Measurements from ENCODE around the gene ARFGEF3.

The ARFGEF3 gene

DNA sequence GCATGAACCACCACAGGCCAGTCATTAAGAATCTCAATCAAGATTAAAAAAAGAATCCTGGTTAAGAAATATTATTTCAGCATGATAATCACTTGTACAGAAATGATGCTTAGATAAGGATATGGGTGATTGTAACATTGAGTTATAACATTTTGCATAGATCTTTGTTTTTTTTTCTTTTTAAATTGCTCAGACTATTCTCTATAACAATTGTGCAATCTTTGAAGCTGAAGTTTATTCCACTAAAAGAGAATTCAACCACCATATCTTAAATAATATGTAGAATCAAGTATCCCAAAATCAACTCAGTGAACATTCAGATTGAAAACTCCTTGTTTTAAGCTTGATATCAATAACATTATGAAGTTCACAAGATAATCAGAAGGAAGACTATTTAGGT lies 215.3 kb downstream of the ARFGEF3 start:
- TF ChIP-seq, protein P1, sequence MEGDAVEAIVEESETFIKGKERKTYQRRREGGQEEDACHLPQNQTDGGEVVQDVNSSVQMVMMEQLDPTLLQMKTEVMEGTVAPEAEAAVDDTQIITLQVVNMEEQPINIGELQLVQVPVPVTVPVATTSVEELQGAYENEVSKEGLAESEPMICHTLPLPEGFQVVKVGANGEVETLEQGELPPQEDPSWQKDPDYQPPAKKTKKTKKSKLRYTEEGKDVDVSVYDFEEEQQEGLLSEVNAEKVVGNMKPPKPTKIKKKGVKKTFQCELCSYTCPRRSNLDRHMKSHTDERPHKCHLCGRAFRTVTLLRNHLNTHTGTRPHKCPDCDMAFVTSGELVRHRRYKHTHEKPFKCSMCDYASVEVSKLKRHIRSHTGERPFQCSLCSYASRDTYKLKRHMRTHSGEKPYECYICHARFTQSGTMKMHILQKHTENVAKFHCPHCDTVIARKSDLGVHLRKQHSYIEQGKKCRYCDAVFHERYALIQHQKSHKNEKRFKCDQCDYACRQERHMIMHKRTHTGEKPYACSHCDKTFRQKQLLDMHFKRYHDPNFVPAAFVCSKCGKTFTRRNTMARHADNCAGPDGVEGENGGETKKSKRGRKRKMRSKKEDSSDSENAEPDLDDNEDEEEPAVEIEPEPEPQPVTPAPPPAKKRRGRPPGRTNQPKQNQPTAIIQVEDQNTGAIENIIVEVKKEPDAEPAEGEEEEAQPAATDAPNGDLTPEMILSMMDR (conservative IDR thresholded peaks at IDR 0.05): no peak
- H3K27ac ChIP-seq: peak overlapping the region; percentile 86

DNA sequence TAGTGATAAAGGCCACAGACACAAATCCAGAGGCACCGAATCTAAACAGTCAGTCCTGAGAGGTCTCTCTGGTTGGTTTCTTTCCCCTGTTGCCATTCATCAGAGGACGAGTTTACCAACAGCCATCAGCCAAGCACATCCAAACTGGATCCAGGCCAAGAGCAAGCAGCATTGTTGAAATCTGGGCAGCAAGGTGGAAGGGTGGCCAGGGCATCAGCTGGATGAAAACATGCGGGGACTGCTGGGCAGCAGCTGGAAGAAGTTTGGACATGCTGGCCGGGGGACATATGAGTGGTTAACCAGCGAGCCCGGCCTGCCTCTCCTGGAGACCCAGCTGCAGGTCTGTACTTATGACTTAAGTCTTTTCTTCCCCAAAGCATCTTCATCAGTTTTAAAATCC lies 216.1 kb downstream of the ARFGEF3 start, which contains the start of gene SMIM28:
Gene SMIM28, plus strand, starts transcription at position 62 of the 400 bp plus-strand sequence. Its CDS starts 168 bp downstream, at position 230.
- TF ChIP-seq, protein P1 (conservative IDR thresholded peaks at IDR 0.05): no peak
- H3K27ac ChIP-seq: peak within 1 kb of the TSS; percentile 86

DNA sequence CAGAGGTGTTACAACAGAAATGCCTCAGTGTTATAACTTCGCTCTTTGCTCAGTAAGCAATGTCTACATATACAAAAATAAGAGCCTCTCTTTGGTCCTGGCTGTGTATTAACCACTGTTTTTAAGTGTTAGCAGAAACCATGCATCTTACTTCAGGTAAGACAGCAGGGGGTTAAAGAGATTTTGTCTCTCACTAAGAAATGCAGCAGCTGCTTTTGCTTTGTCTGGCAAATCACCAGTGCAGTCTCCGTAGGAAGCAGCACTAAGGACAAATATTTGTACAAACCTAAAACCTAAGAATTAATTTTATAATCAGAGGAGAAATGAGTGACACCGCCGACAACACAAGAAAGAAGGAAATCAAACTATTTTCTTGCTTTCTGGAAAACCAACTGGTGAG lies 216.7 kb downstream of the ARFGEF3 start:
- TF ChIP-seq, protein P1 (conservative IDR thresholded peaks at IDR 0.05): no peak
- H3K27ac ChIP-seq: peak overlapping the region; percentile 86

DNA sequence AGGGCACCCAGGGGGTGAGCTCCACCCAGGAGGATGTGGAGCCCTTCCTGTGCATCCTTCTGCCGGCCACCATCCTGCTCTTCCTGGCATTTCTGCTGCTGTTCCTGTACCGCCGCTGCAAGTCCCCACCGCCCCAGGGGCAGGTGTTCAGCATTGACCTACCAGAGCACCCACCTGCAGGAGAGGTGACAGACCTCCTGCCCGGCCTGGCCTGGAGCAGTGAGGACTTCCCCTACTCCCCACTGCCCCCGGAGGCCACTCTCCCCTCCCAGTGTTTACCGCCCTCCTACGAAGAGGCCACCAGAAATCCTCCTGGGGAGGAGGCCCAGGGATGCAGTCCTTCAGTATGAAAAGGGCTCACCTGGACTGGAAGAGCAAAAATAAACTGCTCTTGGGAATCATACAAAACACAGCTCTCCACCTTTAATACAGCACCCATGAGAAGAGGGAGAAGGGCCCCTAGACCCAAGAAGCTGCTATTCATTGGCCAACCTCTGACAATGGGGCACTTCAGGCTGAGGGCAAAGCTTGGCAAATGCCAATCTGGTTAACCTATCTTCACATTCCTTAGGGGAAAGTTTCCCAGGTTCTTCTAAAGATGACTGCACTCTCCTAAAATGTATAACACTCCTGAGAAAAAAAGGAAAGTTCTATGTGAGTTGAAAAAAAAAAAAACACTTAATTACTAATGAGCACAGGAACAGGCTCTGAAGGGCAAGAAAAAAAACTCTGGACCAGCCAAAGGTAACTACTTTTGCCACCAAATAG lies 220.9 kb downstream of the ARFGEF3 start:
- peak overlapping the region; percentile 26; the same call in 1 of the 2 replicates for H3K27ac ChIP-seq

DNA sequence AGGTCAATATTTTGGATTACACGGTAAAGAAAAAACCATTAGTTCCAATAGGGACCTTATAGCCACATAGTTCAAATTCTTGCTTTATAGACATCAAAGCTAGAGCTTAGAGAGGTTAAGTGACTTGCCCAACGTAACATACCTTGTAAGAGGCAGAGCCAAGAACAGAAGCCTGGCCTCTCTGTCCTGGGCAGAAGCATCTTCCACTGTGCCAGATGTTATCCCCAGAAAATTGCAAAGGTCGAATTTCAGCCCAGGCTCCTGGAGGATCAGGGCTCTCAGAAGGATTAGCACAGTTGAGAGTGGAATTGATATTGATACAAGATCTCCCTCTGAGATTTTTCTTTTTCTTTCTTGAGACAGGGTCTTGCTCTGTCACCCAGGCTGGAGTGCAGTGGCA lies 222.0 kb downstream of the ARFGEF3 start:
- TF ChIP-seq, protein P1 (conservative IDR thresholded peaks at IDR 0.05): no peak
- H3K27ac ChIP-seq: peak overlapping the region; percentile 16; the same call in 1 of the 2 replicates

More for the DNA sequence above, 220.9 kb downstream of the ARFGEF3 start:
- TF ChIP-seq, protein P1 (conservative IDR thresholded peaks at IDR 0.05): 0 out of 2 replicates have a peak, but pooled peaks have one; percentile 11

DNA sequence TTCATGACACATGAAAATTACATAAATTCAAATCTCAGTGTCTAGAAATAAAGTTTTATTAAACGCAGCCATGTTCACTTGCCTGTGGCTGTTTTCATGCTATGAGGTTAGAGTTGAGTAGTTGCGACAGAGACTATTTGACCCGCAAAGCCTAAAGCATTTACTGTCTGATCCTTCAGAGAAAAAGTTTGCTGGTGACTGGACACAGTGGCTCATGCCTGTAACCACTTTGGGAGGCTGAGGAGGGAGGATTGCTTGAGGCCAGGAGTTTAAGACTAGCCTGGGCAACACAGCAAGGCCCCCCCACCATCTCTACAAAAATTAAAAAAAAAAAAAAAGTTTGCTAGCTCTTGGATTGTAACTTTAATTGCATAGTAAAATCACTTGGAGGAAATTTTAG lies 225.2 kb downstream of the ARFGEF3 start:
- peak overlapping the region; percentile 99 for H3K27ac ChIP-seq
- TF ChIP-seq, protein P1 (conservative IDR thresholded peaks at IDR 0.05): no peak

DNA sequence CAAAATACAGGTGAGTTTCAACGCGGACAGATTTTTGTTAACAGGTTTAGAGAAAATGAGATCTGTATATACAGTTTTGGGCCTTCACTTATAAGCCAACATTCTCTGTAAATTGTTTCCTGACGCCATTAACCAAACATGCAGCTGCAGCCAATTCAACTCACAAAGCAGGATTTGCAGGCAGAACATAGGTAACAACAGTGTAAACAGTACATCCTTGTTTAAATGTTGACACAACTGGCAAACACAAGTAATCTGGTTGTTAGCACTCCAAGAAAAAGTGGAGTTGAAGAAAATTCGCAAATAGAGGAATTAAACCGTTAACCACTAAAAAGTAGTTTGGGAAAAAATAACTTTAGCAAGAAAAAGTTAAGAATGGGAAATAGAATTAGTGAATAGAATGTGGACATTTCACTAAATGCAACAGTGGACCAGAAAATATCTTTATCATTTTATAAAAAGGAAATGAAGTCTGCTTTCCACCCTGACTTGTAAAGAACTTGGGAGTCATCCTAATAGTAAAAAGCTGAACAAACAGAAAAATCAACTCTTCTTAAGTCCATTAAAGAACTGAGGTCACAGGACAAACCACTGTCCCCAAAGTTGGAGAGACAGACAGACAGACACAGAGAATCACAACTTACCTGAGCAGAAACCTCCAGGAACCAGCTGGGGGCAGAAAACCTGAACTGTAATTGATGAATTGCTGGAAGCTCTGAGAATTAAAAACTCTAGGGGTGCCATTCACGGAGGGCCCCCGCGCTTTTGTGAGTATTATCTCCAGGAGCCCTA lies 226.0 kb downstream of the ARFGEF3 start:
- TF ChIP-seq, protein P1 (conservative IDR thresholded peaks at IDR 0.05): 0 out of 2 replicates have a peak, but pooled peaks have one; percentile 28
- H3K27ac ChIP-seq: peak overlapping the region; percentile 99

Measured in VCaP (cell line).